Measurements from ENCODE around the gene FBXO45. TPM values are rescaled to one million over a fixed set of nuclear protein-coding genes. Genes with fewer than 3 reads are reported as not detected.

Gene FBXO45
- total RNA-seq, 1 experiment from 2014 or later = 23.2 TPM

- ATAC-seq = no peak
- Histone ChIP-seq H3K9ac (ENCODE audit: low read length) (no peak overlapping the region), H3K27ac (ENCODE audit: low read depth, low read length) (no peak overlapping the region), H3K36me3 (ENCODE audit: control insufficient read depth in 1 of 2, insufficient read depth in 2 of 2, low read length in 2 of 2) (no peaks in the 10 kb centered on the region), H3K9me2 (ENCODE audit: insufficient read depth) (no peaks in the 10 kb centered on the region), H3K79me2 (ENCODE audit: insufficient read depth, low read length) (no peaks in the 10 kb centered on the region), H3K4me3 (replicated peaks in 1 of 2; ENCODE audit: low read depth in 1 of 2, low read length in 2 of 2) (no peak overlapping the region), H2AFZ (ENCODE audit: low read depth, low read length, poor library complexity, severe bottlenecking) (no peak overlapping the region), H3K4me2 (ENCODE audit: low read length) (no peak overlapping the region), H3K4me1 (ENCODE audit: control insufficient read depth in 1 of 2, insufficient read depth in 2 of 2, low read length in 2 of 2) (no peaks in the 10 kb centered on the region), H3K27me3 (ENCODE audit: insufficient read depth, low read length) (no peaks in the 10 kb centered on the region), H3K9me3 (ENCODE audit: control insufficient read depth in 1 of 2, insufficient read depth in 1 of 2, low read depth in 1 of 2, low read length in 2 of 2) (no peaks in the 10 kb centered on the region), H4K20me1 (ENCODE audit: insufficient read depth) (no peaks in the 10 kb centered on the region)
- DNase-seq (ENCODE audit: low read depth, low spot score) = no peak
- ChIA-PET POLR2A (no interaction called here), RAD21 (ENCODE audit: low non-redundant PET in 1 of 2, low total read pairs in 2 of 2, uncharacterized antibody in 2 of 2, unreplicated experiment in 2 of 2) (no interaction called here), CTCF (no interaction called here)
- no TSS peak for BruUV-seq (replicated peaks)
- TF ChIP-seq ELF1 (IDR thresholded peaks at IDR 0.05; ENCODE audit: borderline replicate concordance, low read depth) = no peak
- no peak for TF ChIP-seq EZH2phosphoT487 (IDR thresholded peaks at IDR 0.05; ENCODE audit: borderline replicate concordance)
- TF ChIP-seq POLR2AphosphoS5 (IDR thresholded peaks at IDR 0.05; ENCODE audit: low read depth, low read length) = no peak
- TF ChIP-seq CBX3 (IDR thresholded peaks at IDR 0.05; ENCODE audit: low read depth) = no peak
- TF ChIP-seq ATF3 (IDR thresholded peaks at IDR 0.05) = no peak
- TF ChIP-seq SRF (IDR thresholded peaks at IDR 0.05; ENCODE audit: low read depth) = no peak
- no peak for TF ChIP-seq CTCF (IDR thresholded peaks at IDR 0.05 in 2 of 3, conservative IDR thresholded peaks at IDR 0.05 in 1 of 3; ENCODE audit: borderline replicate concordance in 1 of 3, insufficient read depth in 1 of 3, low read depth in 2 of 3, low read length in 2 of 3)
- TF ChIP-seq YY1 (IDR thresholded peaks at IDR 0.05; ENCODE audit: extremely low read depth, insufficient replicate concordance, low read depth, low read length) = no peak
- intact Hi-C loops (cut with micrococcal nuclease) = no loop called here
Observed at GRCh38 chr3:196541684-196542445, 26.6 kb upstream of the FBXO45 start.

Data from HCT116 (cell line).